K562 (cell line): ENCODE data around the gene TXNRD3. TPM values are rescaled to one million over a fixed set of nuclear protein-coding genes. Genes with fewer than 3 reads are reported as not detected.

Experiments
- ATAC-seq: fragments of 200-7000 bp; cut with Tn5 transposase; 3 replicates; pipeline ENCODE4 v1.9.1; 2020; ENCODE audit warnings: moderate library complexity
- BruUV-seq: library from RNA; stranded (reverse); fragments of 400-500 nt; replicated peaks from 2 replicates; lab custom pipeline; 2021; lab: Mats Ljungman, UMichigan
- CTCF ChIA-PET: fragments of 300-600 bp; formaldehyde crosslinking; extraction: SDS; loops from one replicate; lab custom pipeline; 2021; ENCODE audit warnings: low intra/inter-chr PET ratio; lab: Yijun Ruan, JAX
- POLR2A ChIA-PET: fragments of 300-600, 350-650 bp; sonication (Branson Sonifier 250); formaldehyde crosslinking; extraction: SDS; loops from one replicate; lab custom pipeline; 2021; ENCODE audit warnings: antibody characterized with exemption, inconsistent platforms; lab: Yijun Ruan, JAX
- DNase-seq, 4 experiments: peaks; one replicate each; pipeline versions ENCODE4 v3.0.0 to v3.0.0-alpha.2; 2011 to 2018; ENCODE audit warnings: low spot score in 3 of 4, mixed read lengths in 3 of 4; ENCODE audit errors: extremely low read depth in 1 of 4
- FAIRE-seq: peaks from 2 replicates; lab custom pipeline; 2011; peaks lifted over from hg19 to GRCh38; lab: Jason Lieb, UNC
- H2AFZ ChIP-seq: 2 replicates; pipeline ENCODE4 v1.6.0; 2011; ENCODE audit warnings: low read depth, low read length, control low read depth, inconsistent platforms
- H3K27ac ChIP-seq: fragments of 200-600 bp; 3 replicates; pipeline ENCODE4 v1.8.0; 2011; ENCODE audit warnings: low read depth, mild to moderate bottlenecking, control low read depth, inconsistent platforms, low read length, moderate library complexity, mixed read lengths; ENCODE audit errors: extremely low read depth
- H3K27me3 ChIP-seq, 2 experiments: fragments of 300-600 bp in 1 of 2; 2 replicates in 1 of 2; 3 replicates in 1 of 2; pipeline versions ENCODE4 v1.6.0 to v1.8.0; 2011; ENCODE audit warnings: inconsistent platforms in 2 of 2, low read length in 2 of 2, mild to moderate bottlenecking in 1 of 2, mixed read lengths in 1 of 2, moderate library complexity in 1 of 2; ENCODE audit not compliant: control insufficient read depth in 2 of 2, insufficient read depth in 2 of 2
- H3K36me3 ChIP-seq: fragments of 300-600 bp; 3 replicates; pipeline ENCODE4 v1.8.0; 2011; ENCODE audit warnings: mild to moderate bottlenecking, low read length, inconsistent platforms; ENCODE audit not compliant: control insufficient read depth, insufficient read depth
- H3K4me1 ChIP-seq, 2 experiments: fragments of 200-600 bp in 1 of 2; replicated peaks in 1 of 2; 2 replicates in 1 of 2; 3 replicates in 1 of 2; pipeline versions ENCODE4 v1.5.1 to v1.8.0; 2011; ENCODE audit warnings: inconsistent platforms in 2 of 2, low read length in 2 of 2, mild to moderate bottlenecking in 1 of 2, mixed read lengths in 1 of 2, moderate library complexity in 1 of 2; ENCODE audit not compliant: control insufficient read depth in 2 of 2, insufficient read depth in 2 of 2
- H3K4me2 ChIP-seq: 2 replicates; pipeline ENCODE4 v1.6.1; 2011; ENCODE audit warnings: low read length, control low read depth, inconsistent platforms, mixed read lengths; ENCODE audit not compliant: insufficient read depth
- H3K4me3 ChIP-seq: fragments of 200-600 bp; sonication (generic), shearing (Covaris generic); 2 replicates; pipeline ENCODE4 v1.5.1; 2016; ENCODE audit warnings: control low read depth, inconsistent platforms
- H3K79me2 ChIP-seq: fragments of 200-600 bp; 3 replicates; pipeline ENCODE4 v1.8.0; 2011; ENCODE audit warnings: low read length, inconsistent platforms; ENCODE audit not compliant: control insufficient read depth, insufficient read depth
- H3K9ac ChIP-seq, 2 experiments: 2 replicates each; pipeline versions ENCODE4 v1.6.0 to v1.6.1; 2011; ENCODE audit warnings: low read depth in 2 of 2, low read length in 2 of 2, control low read depth in 1 of 2, inconsistent platforms in 1 of 2, mild to moderate bottlenecking in 1 of 2, mixed read lengths in 1 of 2; ENCODE audit not compliant: insufficient read depth in 1 of 2
- H3K9me1 ChIP-seq: one replicate; pipeline ENCODE4 v1.6.0; 2011; ENCODE audit warnings: inconsistent platforms, mild to moderate bottlenecking, low read length, moderate library complexity; ENCODE audit not compliant: control insufficient read depth, insufficient read depth
- H3K9me3 ChIP-seq: replicated peaks from 2 replicates; pipeline ENCODE4 v1.5.1; 2011; ENCODE audit warnings: low read depth, low read length, inconsistent platforms; ENCODE audit not compliant: control insufficient read depth, insufficient read depth
- H4K20me1 ChIP-seq: replicated peaks from 2 replicates; pipeline ENCODE4 v1.6.1; 2011; ENCODE audit warnings: low read length, inconsistent platforms, mixed read lengths; ENCODE audit not compliant: control insufficient read depth, insufficient read depth
- CBX1 ChIP-seq: sonication (generic); IDR thresholded peaks from 2 replicates; pipeline ENCODE4 v1.6.1; 2016; ENCODE audit warnings: antibody characterized with exemption, low read depth, mild to moderate bottlenecking
- CREB1 ChIP-seq, 2 experiments: sonication (generic) in 1 of 2; formaldehyde crosslinking in 1 of 2; IDR thresholded peaks; 2 replicates each; pipeline versions ENCODE4 v1.6.1 to v1.8.0; 2012 to 2022; ENCODE audit warnings: inconsistent platforms in 1 of 2, mild to moderate bottlenecking in 1 of 2, missing genetic modification reagents in 1 of 2, moderate library complexity in 1 of 2
- CXXC5 ChIP-seq: fragments of 250-450 bp; sonication (Bioruptor Pico); IDR thresholded peaks from 2 replicates; pipeline ENCODE4 v1.8.0; 2022; ENCODE audit warnings: inconsistent platforms, mild to moderate bottlenecking, moderate library complexity
- DLX4 ChIP-seq: fragments of 250-450 bp; sonication (Bioruptor Pico); IDR thresholded peaks from 2 replicates; pipeline ENCODE4 v1.6.1; 2021; ENCODE audit warnings: mild to moderate bottlenecking
- KLF13 ChIP-seq: fragments of 450-650 bp; IDR thresholded peaks from 2 replicates; pipeline ENCODE4 v1.6.1; 2016; ENCODE audit warnings: missing genetic modification characterization, low read depth, mild to moderate bottlenecking, missing compliant biosample characterization, moderate library complexity, borderline replicate concordance
- LCOR ChIP-seq: sonication (generic); formaldehyde crosslinking; IDR thresholded peaks from 2 replicates; pipeline ENCODE4 v1.8.0; 2022; ENCODE audit warnings: mild to moderate bottlenecking, missing genetic modification reagents
- TFE3 ChIP-seq: fragments of 450-650 bp; formaldehyde crosslinking; IDR thresholded peaks from 2 replicates; pipeline ENCODE4 v1.4.0; 2020; ENCODE audit warnings: mild to moderate bottlenecking, mixed read lengths
- ZBTB49 ChIP-seq: sonication (generic); formaldehyde crosslinking; IDR thresholded peaks from 2 replicates; pipeline ENCODE4 v1.8.0; 2022; ENCODE audit warnings: missing genetic modification reagents, mild to moderate bottlenecking, borderline replicate concordance
- ZNF24 ChIP-seq: fragments of 450-650 bp; IDR thresholded peaks from 2 replicates; pipeline ENCODE4 v1.6.1; 2016
- WGBS: fragments of 100-300 bp; shearing (Covaris generic); methylation state at CpG from one replicate; pipeline ENCODE4 v1.1.6; 2016; ENCODE audit warnings: low coverage, mixed read lengths; ENCODE audit not compliant: insufficient coverage; ENCODE audit errors: missing lambda C conversion rate; 5-methylcytosine and 5-hydroxymethylcytosine counted together
- in situ Hi-C: fragments of 300-500 bp; cut with MboI; formaldehyde crosslinking; loops from 4 replicates; pipeline ENCODE4 v1.15.0; 2018; ENCODE audit warnings: inconsistent platforms, mixed read lengths
- intact Hi-C: fragments of 100-400 bp; cut with micrococcal nuclease; formaldehyde crosslinking; loops from 2 replicates; pipeline ENCODE4 v1.14.2; 2022
- polyA plus RNA-seq, 8 experiments: library from polyadenylated mRNA; depleted of rRNA in 4 of 8; stranded (reverse) in 5 of 8; unstranded in 3 of 8; fragments of >200 nt; fragmentation: Nextera tagmentation in 2 of 8; fragmentation: Illumina TruSeq in 1 of 8; extraction: Ambion mirVana in 2 of 8; extraction: Trizol in 1 of 8; gene quantifications; 2 replicates each; pipeline versions ENCODE4 v1.2.1 to v1.2.3, GENCODE V29; 2011 to 2014; ENCODE audit warnings: inconsistent platforms in 1 of 8, missing spikeins in 1 of 8
- total RNA-seq, 7 experiments: library from RNA; depleted of rRNA in 6 of 7; stranded (reverse); fragments of >200 nt in 6 of 7; fragmentation: Illumina TruSeq in 2 of 7; extraction: Trizol in 2 of 7; gene quantifications; 2 replicates each; pipeline versions ENCODE4 v1.2.1 to v1.2.3, GENCODE V29; 2011 to 2021; ENCODE audit warnings: low replicate concordance in 1 of 7

TXNRD3 gene
- total and polyA plus RNA-seq, 9 of the 15 experiments (the other 6 are each of a cell fraction or from before 2014, with no cell fraction given) = 0.96 to 2.3 (median 1.7) TPM

GRCh38 chr3:126672741-126673140 is 17.8 kb upstream of the TXNRD3 start:
- no peaks in the 10 kb centered on the region for H3K79me2 ChIP-seq
- no peaks in the 10 kb centered on the region for H3K4me1 ChIP-seq
- in situ Hi-C loops = loop anchor here (10.0 kb wide), 1 partner anchor 782 kb away; no protein-coding TSS in a partner anchor
- intact Hi-C loops = loop anchor here (10.0 kb wide), 1 partner anchor 782 kb away; no protein-coding TSS in a partner anchor
- no peak overlapping the region for H3K27ac ChIP-seq
- no peak overlapping the region for H3K4me2 ChIP-seq
- H3K4me3 ChIP-seq = no peak overlapping the region
- no peak for TF ChIP-seq ZBTB49 (CRISPR knock-in tag)
- no peak for TF ChIP-seq ZNF24
- TF ChIP-seq DLX4 (CRISPR knock-in tag) = no peak
- TF ChIP-seq KLF13 (tag) = no peak
- no peak for TF ChIP-seq CREB1 (IDR thresholded peaks at IDR 0.05)
- no peak for TF ChIP-seq CREB1 (CRISPR knock-in tag; IDR thresholded peaks at IDR 0.05)
- TF ChIP-seq LCOR (CRISPR knock-in tag) = no peak
- TF ChIP-seq CBX1 = no peak
- TF ChIP-seq CXXC5 (CRISPR knock-in tag) = no peak
- TF ChIP-seq TFE3 (CRISPR knock-in tag) = no peak
- FAIRE-seq = no peak
- no peak for ATAC-seq
- H3K27me3 ChIP-seq = peaks cover 0 to 8% of the 10 kb centered on the region in 2 experiments; a peak in 2 of 5 replicates
- no peaks in the 10 kb centered on the region for H4K20me1 ChIP-seq
- H3K9ac ChIP-seq = no peak overlapping the region
- 4% methylated on average over 4 of the region's 6 CpGs for WGBS
- no peak for DNase-seq
- no peak overlapping the region for H2AFZ ChIP-seq
- BruUV-seq = no TSS peak
- POLR2A ChIA-PET = interaction anchor here (0.6 kb wide), 1 partner anchor 9 kb away, joined by 3 read pairs; no protein-coding TSS in a partner anchor
- H3K36me3 ChIP-seq = no peaks in the 10 kb centered on the region
- CTCF ChIA-PET = no interaction called here
- no peaks in the 10 kb centered on the region for H3K9me1 ChIP-seq
- no peaks in the 10 kb centered on the region for H3K9me3 ChIP-seq
